ENCODE data around the gene RNF222.

Gene RNF222

GRCh38 chr17:8397636-8398035, at the start of gene RNF222:
TSS of gene RNF222 (minus strand) at chr17:8397827. CDS start at chr17:8393461, 4,366 bp downstream.
- no peak for DNase-seq

- no peak for DNase-seq
Observed at GRCh38 chr17:8445536-8445935, 47.9 kb upstream of the RNF222 start.

- no peak for DNase-seq
Observed at GRCh38 chr17:8444494-8444893, 46.9 kb upstream of the RNF222 start.

- DNase-seq, result no peak
Observed at GRCh38 chr17:8443756-8444155, 46.1 kb upstream of the RNF222 start.

GRCh38 chr17:8442310-8442709, 44.7 kb upstream of the RNF222 start:
- no peak for DNase-seq

GRCh38 chr17:8441690-8442089, 44.1 kb upstream of the RNF222 start:
- no peak for DNase-seq

- DNase-seq, result no peak
Observed at GRCh38 chr17:8439681-8440080, 42.1 kb upstream of the RNF222 start.

- no peak for DNase-seq
Observed at GRCh38 chr17:8438441-8438840, 40.8 kb upstream of the RNF222 start.

GRCh38 chr17:8436844-8437171, 39.2 kb upstream of the RNF222 start:
- no peak for DNase-seq

- peak; percentile 41 for DNase-seq
Observed at GRCh38 chr17:8436169-8436843, 38.7 kb upstream of the RNF222 start.

GRCh38 chr17:8435245-8436168, 37.9 kb upstream of the RNF222 start, which contains the start of gene NDEL1:
TSS of gene NDEL1 (plus strand) at chr17:8435884. CDS start at chr17:8444272, 8,388 bp downstream.
- peak; percentile 96 for DNase-seq

GRCh38 chr17:8430966-8431365, 33.3 kb upstream of the RNF222 start:
- no peak for DNase-seq

GRCh38 chr17:8426802-8427201, 29.2 kb upstream of the RNF222 start:
- no peak for DNase-seq

GRCh38 chr17:8426094-8426720, 28.6 kb upstream of the RNF222 start:
- no peak for DNase-seq

- DNase-seq, result peak; percentile 42
Observed at GRCh38 chr17:8421571-8421970, 23.9 kb upstream of the RNF222 start.

GRCh38 chr17:8420041-8420934, 22.7 kb upstream of the RNF222 start:
- DNase-seq, result no peak

GRCh38 chr17:8419305-8419704, 21.7 kb upstream of the RNF222 start:
- DNase-seq, result no peak

GRCh38 chr17:8418471-8418870, 20.8 kb upstream of the RNF222 start:
- no peak for DNase-seq

- DNase-seq, result no peak
Observed at GRCh38 chr17:8417806-8418205, 20.2 kb upstream of the RNF222 start.

GRCh38 chr17:8413938-8414337, 16.3 kb upstream of the RNF222 start:
- no peak for DNase-seq

- no peak for DNase-seq
Observed at GRCh38 chr17:8413328-8413727, 15.7 kb upstream of the RNF222 start.

GRCh38 chr17:8412089-8412488, 14.5 kb upstream of the RNF222 start:
- DNase-seq, result no peak

GRCh38 chr17:8410883-8411238, 13.2 kb upstream of the RNF222 start:
- no peak for DNase-seq
